Right hindlimb (tissue), 1 donor: ENCODE results near the gene CAPN10.
A peak's percentile ranks its signal among the peaks of the same experiment; 100 is the strongest.
"Not testable (repeated sequence)": the region's sequence is repeated elsewhere in the genome, so short reads cannot be mapped to it uniquely, and the experiment has no call there.

ENCODE experiments used
- DNase-seq: peaks from one replicate; pipeline ENCODE4 v3.0.0-alpha.2; 2018

CAPN10 gene

GRCh38 chr2:240604291-240604938 is 17.9 kb downstream of the CAPN10 start:
- peak; percentile 54 for DNase-seq

- peak; percentile 19 for DNase-seq
Observed at GRCh38 chr2:240604939-240605716, 18.6 kb downstream of the CAPN10 start.

- no peak for DNase-seq
Observed at GRCh38 chr2:240605867-240606743, 19.6 kb downstream of the CAPN10 start.

- DNase-seq: peak; percentile 3
Observed at GRCh38 chr2:240611601-240612210, 25.2 kb downstream of the CAPN10 start.

GRCh38 chr2:240613781-240614180 is 27.2 kb downstream of the CAPN10 start:
- DNase-seq: no peak

- peak; percentile 9 for DNase-seq
Observed at GRCh38 chr2:240614391-240614790, 27.9 kb downstream of the CAPN10 start.

- DNase-seq: peak; percentile 1
Observed at GRCh38 chr2:240615396-240615795, 28.9 kb downstream of the CAPN10 start.

GRCh38 chr2:240615820-240616547 is 29.4 kb downstream of the CAPN10 start:
- DNase-seq: peak; percentile 14

- not testable (repeated sequence) for DNase-seq
Observed at GRCh38 chr2:240616860-240617666, 30.5 kb downstream of the CAPN10 start.

GRCh38 chr2:240618776-240619175 is 32.2 kb downstream of the CAPN10 start:
- no peak for DNase-seq

GRCh38 chr2:240619506-240620148 is 33.1 kb downstream of the CAPN10 start:
- DNase-seq: no peak

- DNase-seq: no peak
Observed at GRCh38 chr2:240620149-240620731, 33.7 kb downstream of the CAPN10 start.

- peak; percentile 7 for DNase-seq
Observed at GRCh38 chr2:240620859-240621258, 34.3 kb downstream of the CAPN10 start.

- DNase-seq: no peak
Observed at GRCh38 chr2:240622060-240622411, 35.5 kb downstream of the CAPN10 start.

GRCh38 chr2:240622531-240623235 is 36.1 kb downstream of the CAPN10 start:
- peak; percentile 26 for DNase-seq

- DNase-seq: peak; percentile 6
Observed at GRCh38 chr2:240623531-240624010, 37.0 kb downstream of the CAPN10 start.

GRCh38 chr2:240624011-240624949 is 37.7 kb downstream of the CAPN10 start:
- DNase-seq: peak; percentile 11

GRCh38 chr2:240624950-240625621 is 38.6 kb downstream of the CAPN10 start, which contains the start of gene GPR35:
Gene GPR35, plus strand, starts transcription at chr2:240625480. Its CDS starts 4,473 bp downstream, at chr2:240629953.
- peak; percentile 44 for DNase-seq
